Activated effector memory CD4-positive, alpha-beta T cell treated with anti-CD3 and anti-CD28 coated beads, Interleukin-2, amount 50 U/mL, for 16 hours (primary cell): ENCODE results near the gene RABGAP1.

Source experiments
- DNase-seq: peaks from one replicate; pipeline ENCODE4 v3.0.0-alpha.2; 2020

The RABGAP1 gene

DNA sequence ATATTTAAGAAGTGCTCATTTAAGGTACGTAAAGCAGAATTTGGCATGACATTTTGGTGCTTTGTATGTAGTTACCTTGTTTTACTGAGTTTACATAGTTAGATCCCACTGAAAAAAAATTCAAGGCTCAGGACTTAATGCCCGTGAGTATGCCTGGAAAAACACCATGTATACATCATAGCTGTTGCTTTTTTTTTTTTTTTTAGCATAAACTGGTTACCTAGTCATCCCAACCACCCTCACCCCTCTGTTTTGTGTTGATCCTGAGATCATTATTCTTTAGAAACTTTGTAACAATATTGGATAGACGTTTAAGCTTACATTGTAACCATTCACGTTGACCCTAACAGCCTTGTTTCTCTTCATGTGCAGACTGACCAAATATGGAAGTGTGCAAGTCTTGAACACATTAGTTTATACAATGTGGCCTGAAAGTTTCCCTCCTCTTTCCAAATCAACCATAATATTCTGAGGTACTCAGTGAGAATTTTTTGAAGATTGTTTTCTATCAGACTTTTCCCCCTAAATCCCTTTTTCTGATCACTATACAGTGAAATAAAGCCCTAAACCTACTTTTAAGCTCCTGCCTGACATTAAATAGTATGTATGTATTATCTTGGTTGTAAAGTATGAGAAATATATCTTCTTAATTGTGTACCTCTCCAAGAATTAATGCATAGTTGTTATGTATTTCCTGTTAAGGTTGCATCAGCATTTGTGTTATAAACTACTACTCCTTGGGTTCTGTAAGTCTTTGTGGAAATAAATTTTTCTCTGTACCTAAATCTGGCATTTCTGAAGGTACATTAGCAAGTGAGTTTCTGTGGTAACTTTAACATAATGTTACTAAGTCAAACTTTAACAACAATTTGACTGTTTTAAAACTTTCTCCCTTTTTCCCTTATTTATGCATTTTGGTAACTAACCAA, 4.4 kb downstream of the RABGAP1 start:
- no peak for DNase-seq

DNA sequence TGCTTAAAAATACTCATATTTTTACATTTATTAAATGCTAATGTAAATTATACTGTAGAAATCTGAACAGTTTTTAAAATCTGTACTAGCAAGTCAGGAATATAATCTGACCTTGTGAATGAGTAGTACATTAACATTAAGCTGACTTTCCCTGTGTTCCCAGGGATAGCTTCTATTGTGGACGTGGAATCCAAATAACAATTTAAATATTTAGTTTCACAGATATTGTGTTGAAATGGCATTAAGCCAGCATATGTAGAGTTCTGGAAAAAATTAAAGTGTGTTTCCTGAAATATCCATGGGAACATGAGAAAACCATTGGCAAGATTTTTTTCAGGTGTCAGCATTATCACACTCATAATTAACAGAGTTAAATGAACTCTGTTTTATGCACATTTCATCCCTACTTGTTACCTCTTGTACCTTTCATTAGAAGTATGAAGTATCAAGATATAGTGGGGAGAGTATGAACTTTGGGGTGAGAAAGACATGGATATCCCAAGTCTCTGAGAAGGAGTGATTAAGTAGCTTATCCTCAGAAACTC, 5.7 kb downstream of the RABGAP1 start:
- no peak for DNase-seq

DNA sequence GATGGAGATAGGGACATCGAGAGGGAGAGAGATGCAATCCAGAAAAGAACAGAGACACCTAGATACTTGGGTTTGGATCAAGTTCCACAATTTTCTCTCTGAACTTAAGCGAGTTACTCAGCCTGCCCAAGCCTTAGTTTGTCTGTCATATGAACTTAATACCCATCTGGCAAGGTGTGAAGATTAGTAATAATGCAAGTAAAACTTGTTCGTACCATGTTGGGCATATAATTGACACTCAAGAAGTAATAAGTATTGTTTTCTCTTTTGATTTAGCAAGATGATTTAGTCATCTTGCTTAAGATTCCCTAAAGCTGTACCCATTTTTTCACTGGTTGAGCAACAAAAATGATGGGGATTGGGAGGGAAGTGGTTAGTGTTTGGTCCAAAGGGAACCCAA, 7.5 kb downstream of the RABGAP1 start:
- no peak for DNase-seq

DNA sequence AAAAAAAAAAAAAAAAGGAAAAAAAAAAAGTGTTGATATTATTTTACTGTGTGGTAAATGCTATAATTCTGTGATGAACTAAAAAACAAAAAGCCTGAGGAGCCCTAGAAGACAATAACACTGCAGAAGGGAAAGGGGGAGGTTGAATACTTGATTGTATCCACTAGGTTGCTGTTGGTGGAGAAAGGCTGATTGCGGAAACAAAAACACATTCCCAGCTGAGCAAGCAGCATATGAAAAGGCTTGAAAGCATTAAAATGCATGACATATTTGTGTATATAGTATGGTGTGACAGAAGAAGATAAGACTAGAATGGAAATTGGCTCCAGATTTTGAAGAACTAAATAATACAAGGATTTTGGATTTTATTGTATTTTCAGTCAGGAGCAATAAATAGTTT, 8.9 kb downstream of the RABGAP1 start:
- DNase-seq, result no peak

DNA sequence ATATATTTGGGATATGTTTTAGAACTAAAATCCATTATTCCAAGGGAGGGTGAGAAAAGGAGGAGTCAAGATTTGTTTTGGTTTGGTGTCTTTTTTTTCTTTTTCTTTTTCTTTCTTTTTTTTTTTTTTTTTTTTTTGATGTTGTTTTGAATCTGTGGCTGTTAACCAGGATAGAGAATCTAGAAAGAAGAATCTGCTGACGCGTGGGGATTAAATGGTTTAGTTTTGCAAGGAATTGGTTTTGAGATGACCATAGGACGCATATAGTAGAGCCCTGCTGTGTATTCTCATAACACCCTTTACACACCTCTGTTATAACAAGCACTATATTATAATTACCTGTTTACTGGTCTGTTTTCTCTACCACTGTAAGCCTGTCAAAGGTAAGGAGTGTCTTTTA, 9.4 kb downstream of the RABGAP1 start:
- no peak for DNase-seq

DNA sequence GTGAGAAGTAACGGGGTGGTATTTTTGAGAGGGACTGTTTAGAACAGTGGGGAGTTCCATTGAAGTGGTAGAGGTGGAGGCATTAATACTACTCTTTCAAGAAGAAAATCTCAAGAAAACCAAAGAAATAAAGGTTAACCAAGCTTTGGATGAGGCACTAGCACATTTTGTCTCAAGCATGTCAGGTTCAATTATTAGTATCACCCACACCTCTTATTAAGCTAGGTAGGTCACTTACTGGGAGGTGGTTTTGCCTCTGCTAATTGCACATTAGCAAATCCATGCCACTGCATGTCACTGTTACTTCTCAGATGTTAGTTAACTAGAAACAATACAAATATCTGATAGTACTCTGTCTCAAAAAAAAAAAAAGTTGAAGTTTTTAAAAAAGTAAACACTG, 10.2 kb downstream of the RABGAP1 start:
- no peak for DNase-seq

DNA sequence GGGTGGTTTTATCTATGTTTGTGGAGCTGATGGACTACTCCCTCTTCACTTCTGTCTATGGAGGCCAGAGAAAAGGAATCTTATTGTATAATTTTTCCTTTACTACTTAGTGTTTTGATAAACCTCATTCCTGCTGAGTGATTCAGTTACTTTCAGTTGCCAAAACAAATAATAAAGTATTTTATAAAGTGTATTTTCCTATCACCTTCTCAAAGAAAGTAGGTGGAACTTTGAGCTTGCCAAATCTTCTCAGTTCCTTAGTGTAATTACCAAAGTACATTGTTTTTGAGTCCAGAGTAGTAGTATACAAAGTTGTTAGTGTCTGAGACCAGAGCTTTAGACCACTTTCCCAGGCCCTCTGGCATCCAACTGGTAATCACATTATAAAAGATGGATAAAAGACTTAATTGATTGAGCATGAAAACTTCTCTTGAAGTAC, 13.5 kb downstream of the RABGAP1 start:
- DNase-seq, result no peak

DNA sequence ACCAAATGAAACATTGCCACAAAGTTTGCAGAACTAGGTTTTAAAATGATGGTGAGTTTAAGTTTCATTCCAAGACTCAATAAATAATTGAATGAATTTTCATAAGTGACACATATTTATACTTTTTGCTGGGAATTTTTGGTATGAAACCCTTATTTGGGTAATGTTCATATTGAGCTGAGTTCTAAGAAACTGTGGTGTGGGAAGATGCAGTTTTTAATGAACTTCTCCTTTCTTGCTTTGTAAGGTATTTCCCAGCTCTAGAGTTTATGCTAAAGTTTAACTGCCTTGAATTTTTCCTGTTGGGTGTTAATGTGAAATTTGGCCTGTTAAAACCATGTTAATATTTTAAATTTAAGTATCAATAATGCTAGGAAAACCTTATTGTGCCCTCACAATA, 15.1 kb downstream of the RABGAP1 start:
- DNase-seq, result no peak

DNA sequence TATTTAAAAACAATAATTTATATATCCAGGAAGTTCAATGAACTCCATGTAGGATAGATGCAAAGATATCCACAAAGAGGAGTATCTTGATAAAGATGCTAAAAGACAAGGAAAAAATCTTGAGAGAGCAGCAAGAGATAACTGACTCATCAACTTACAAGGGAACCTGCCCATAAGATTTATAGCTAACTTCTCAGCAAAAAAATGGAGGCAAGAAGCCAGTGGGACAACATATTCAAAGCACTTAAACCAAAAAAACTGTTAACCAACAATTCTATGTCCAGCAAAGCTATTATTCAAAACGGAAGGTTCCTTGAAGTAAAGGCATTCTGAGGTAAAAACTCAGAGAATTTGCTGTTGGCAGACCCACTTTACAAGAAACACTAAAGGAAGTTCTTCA, 20.3 kb downstream of the RABGAP1 start:
- no peak for DNase-seq

DNA sequence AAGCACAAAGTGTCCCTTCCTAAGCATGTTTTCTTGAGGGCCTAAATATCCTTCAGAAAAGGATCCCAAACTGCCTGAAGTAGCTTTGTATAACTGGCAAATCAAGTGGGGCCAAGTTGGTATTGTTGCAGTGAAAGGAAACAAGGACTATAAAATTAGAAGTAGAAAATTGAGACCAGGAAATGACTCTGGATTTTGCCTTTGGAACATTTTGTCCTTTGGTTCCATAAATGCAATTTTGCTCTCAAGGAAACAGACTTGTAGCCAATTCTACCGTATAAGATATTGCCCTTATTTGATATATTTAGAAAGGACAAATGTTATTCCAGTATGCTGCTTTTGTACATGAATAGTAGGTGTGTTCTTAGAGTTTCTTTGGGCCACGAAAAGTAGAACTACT, 34.4 kb downstream of the RABGAP1 start:
- DNase-seq, result no peak

DNA sequence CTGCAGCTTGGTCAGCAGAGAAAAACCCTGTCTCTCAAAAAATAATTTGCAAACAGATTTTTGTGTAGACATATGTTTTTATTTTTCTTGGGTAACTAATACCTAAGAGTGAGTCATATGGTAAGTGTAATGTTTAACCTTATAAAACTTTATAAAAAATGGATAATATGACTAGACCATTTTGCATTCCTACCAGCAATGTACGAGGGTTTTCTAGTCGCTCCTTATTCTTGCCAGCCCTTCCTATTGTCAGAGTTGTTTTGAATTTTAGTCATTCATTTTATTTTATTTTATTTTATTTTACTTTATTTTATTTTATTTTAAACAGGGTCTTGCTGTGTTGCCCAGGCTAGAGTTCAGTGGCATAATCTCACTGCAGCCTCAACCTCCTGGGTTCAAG, 37.8 kb downstream of the RABGAP1 start:
- DNase-seq, result no peak

DNA sequence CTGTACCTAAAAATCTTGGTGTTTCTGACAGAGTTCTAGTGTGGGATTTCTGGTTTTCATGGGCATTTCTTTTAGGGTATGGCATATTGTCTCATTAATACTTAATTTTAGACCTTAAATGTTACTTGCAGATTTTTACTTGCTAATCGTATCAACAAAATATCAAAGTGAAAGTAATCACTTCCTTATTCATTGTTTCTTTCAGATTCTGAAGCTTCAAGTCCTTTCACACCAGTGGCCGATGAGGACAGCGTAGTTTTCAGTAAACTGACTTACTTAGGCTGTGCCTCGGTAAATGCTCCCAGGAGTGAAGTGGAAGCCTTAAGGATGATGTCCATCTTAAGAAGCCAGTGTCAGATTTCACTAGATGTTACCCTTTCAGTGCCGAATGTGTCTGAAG, 45.2 kb downstream of the RABGAP1 start:
- no peak for DNase-seq

DNA sequence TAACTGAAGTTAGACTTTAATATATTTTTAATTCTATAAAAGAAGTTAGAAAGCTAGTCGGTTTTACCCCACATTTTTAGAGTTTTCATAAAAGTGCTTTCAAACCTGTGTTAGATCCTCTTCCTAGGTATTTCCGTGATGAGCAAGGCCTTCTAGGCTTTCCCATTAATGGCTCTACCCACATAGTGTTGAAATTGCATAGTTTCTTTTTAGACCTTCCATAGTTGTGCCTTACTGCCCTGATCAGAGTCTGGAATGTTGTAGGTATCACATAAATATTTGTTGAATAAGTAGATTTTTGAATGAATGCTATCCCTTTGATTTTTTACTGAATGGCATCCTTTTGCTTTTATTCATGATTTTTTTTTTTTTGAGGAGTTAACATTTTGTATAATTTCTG, 47.3 kb downstream of the RABGAP1 start:
- DNase-seq, result no peak

DNA sequence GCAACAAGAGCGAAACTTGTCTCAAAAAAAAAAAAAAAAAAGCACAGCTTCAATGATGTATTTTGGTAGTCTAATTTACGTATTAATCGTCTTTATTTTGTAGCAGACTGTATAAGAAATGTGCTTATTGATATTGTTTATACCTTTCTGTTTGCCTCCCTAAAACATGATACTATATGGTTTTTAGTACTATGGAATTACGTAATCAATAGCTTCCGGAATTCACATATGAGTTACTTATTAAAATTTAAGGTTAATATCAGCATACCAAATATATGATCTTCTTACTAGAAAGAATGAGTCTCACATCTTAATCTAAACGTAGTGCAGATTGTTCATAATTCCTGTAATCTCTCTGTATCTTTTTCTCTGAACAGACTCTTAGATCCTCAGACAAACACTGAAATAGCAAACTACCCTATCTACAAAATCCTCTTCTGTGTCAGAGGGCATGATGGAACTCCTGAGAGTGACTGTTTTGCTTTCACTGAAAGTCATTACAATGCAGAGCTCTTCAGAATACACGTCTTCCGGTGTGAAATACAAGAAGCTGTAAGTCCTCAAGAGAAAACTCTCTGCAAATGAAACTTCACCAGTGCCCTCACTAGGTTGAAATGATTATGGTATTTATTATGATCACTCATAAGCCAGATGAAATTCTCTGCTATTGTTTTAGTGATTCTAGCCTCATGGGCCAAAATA, 48.3 kb downstream of the RABGAP1 start:
- no peak for DNase-seq

DNA sequence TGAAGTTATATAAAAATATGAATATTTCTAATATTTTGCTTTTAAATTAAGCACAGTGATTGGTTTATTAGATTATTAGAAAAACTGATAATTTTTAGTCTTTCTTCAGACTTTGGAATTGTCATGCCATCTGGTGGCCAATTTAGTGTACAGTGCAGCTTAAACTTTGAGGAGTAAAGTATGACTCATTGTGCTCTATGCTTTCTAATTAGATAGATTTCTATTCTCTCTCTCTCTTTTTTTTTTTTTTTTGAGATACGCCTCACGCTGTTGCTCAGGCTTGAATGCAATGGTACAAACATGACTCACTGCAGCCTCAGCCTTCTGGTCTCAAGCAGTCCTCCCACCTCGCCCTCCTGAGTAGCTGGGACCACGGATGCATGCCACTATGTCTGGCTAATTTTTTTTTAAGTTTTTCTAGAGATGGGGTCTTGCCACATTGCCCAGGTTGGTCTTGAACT, 50.6 kb downstream of the RABGAP1 start:
- peak; percentile 74 for DNase-seq

DNA sequence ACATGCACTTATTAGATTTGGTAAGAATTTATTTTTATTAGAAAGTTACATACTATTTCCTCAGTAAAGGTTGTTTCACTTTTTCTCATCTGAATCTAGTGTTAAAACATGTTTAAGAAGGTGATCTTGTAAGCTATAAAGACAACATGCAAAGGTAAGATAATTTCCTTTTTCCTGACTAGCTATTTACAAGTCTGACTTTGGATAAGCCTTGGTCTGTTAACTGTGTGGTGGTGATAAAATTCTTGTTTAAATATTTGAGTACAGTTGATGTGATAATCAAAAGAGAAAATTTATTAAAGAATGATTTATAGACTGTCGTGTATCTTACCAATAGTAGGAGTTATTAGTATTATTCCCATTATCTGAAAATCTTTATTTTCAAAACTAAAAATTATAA, 55.8 kb downstream of the RABGAP1 start:
- no peak for DNase-seq

DNA sequence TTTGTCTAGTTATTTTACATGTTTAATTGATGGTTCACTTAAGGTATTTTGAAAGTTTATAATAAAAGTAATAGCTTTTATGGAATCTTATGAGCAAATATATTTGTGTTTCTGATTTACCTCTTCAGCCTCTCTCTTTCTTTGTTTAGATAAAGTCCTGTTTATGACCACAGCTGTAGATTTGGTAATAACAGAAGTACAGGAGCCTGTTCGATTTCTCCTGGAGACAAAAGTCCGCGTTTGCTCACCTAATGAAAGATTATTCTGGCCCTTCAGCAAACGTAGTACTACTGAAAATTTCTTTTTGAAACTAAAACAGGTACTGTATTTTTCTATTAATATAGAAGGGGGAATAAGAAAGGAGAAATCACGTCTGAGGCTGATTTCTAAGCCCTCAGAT, 57.6 kb downstream of the RABGAP1 start:
- no peak for DNase-seq

DNA sequence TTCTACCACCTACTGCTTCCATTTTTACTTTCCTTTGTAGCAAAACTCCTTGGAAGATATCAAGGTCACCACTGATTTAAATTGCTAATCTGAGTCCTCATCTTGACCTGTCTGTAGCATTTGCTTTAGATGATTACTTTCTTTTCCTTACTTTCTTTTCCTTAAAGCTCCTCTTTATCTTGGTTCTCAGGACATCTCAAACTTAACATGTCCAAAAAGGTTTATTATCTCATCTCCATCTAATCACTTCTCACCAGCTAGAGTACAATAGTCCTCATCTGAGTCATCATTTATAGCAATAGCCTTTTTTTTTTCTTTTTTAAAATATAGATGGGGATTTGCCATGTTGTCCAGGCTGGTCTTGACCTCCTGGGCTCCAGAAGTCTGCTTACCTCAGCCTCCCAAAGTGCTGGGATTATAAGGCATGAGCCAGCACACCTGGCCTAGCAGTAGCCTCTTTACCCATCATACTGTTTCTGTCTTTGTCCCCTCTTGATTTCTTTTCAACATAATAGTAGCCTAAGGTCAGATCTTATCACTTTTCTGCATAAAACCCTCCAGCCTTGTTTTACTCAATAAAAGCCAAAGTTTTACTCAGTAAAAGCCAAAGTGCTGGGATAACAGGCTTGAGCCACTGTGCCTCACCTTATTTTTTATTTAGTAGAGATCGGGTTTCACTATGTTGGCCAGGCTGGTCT, 59.7 kb downstream of the RABGAP1 start:
- DNase-seq, result no peak

DNA sequence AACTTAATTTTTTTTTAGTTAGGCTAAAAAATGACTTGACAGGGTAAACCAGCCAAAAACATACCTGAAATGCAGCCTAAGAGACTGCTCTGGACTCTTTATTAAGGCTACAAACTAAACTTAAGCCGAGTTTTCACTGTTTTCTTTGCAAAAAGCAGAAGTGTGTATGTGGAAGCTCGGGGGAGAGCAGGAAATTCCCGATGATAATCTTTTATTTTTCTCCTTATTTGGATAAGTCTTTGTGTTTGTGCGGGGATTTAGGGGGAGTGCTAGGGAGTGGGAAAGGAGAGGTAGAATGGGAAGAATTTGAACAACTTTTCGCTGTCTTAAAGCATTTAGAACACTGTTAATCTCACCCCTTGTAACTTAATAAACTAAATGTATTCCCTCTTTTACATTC, 61.9 kb downstream of the RABGAP1 start:
- no peak for DNase-seq

DNA sequence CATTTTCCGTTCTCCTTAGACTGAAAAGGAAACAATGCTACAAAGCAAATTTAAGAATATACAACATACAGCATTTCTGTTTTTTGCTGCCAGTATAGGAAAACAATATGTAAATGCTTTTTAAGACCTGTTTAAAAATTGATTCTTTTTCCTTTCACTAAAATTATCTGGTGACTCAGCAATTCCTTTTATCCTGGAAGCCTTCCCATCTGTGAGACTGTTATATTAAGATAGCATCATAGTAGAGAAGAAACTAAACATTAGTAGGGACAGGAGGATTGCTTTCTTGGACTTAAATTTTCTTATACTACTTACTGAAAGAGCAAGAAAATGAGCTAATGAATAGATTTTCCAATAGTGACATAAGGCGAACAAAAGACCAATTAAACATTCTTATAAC, 62.6 kb downstream of the RABGAP1 start:
- DNase-seq, result no peak

DNA sequence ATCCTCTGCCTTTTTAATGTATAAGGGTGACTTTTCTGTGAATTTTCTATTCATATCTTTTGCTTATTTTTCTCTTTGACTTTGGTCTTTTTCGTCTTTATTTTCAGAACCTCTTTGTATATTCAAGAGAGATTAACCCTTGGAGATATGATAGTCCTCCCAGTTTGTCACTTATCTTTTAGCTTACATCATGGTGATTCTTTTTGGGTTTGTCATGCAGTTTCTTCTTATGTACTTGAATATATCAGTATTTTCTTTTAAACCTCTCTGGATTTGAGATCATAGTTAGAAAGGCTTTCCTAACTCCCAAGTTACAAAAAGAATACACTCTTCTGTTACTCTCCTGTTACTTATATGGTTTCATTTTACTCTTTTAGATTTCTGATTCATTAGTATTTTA, 65.1 kb downstream of the RABGAP1 start:
- DNase-seq, result no peak

DNA sequence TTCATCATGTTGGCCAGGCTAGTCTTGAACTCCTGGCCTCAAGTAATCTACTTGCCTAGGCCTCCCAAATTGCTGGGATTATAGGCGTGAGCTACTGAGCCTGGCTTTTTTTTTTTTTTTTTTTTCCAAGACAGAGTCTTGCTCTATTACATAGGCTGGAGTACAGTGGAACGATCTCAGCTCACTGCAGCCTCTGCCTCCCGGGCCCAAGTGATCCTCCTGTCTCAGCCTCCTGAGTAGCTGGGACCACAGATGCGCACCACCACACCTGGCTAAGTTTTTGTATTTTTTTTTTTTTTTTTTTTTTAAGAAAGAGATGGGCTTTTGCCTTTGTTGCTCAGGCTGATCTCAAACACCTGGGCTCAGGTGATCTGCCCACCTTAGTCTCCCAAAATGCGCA, 66.4 kb downstream of the RABGAP1 start:
- DNase-seq, result no peak

DNA sequence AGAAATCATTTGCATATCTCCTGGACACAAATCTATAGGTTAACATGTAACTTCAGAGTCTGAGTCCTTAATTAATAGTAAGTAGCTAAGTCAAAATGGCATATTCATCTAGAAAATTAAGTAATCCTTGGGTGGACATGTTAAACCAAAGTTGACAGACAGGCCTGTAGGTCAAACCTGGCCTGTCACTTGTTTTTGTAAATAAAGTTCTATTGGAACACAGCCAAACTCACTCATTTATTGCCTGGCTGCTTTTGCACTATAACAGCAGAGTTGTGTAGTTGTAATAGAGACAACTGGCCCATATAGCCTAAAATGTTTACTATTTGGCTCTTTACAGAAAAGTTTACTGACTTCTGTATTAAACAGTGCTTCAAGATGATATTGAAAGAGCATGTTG, 68.1 kb downstream of the RABGAP1 start:
- DNase-seq, result no peak
